Coronary artery (tissue), 2 donors: ENCODE measurements around the gene RSPO1.

Source experiments
- DNase-seq: peaks from one replicate; pipeline ENCODE4 v3.0.0-alpha.2; 2017; ENCODE audit warnings: low spot score
- H3K27ac ChIP-seq, 2 donors: fragments of 200-600 bp; sonication (generic); one replicate each; pipeline ENCODE4 v1.5.1; 2016 to 2019
- H3K4me3 ChIP-seq: fragments of 200-600 bp; sonication (generic); 2 replicates; pipeline ENCODE4 v1.5.1; 2016; ENCODE audit warnings: mild to moderate bottlenecking, moderate library complexity
- CTCF ChIP-seq: fragments of 200-600 bp; sonication (generic); IDR thresholded peaks from one replicate; pipeline ENCODE4 v1.5.1; 2019; ENCODE audit warnings: antibody characterized with exemption

Gene RSPO1

GRCh38 chr1:37622131-37622530 is 12.6 kb downstream of the RSPO1 start:
- no peak for DNase-seq

GRCh38 chr1:37621326-37621870 is 13.3 kb downstream of the RSPO1 start:
- no peak overlapping the region for H3K27ac ChIP-seq

More at GRCh38 chr1:37622131-37622530, 12.6 kb downstream of the RSPO1 start:
- no peak overlapping the region for H3K27ac ChIP-seq
- no peak for TF ChIP-seq CTCF
- no peak overlapping the region for H3K4me3 ChIP-seq

GRCh38 chr1:37620707-37621106 is 14.0 kb downstream of the RSPO1 start:
- Histone ChIP-seq H3K27ac (no peak overlapping the region), H3K4me3 (no peak overlapping the region)
- no peak for DNase-seq
- TF ChIP-seq CTCF, result no peak

More at GRCh38 chr1:37621326-37621870, 13.3 kb downstream of the RSPO1 start:
- no peak overlapping the region for H3K4me3 ChIP-seq
- no peak for TF ChIP-seq CTCF
- DNase-seq, result no peak

- TF ChIP-seq CTCF, result no peak
- Histone ChIP-seq H3K27ac (no peak overlapping the region), H3K4me3 (no peak overlapping the region)
- DNase-seq, result no peak
These were observed 18.4 kb downstream of the RSPO1 start for GRCh38 chr1:37616330-37616729.

- no peak for DNase-seq
- Histone ChIP-seq H3K27ac (no peak overlapping the region), H3K4me3 (no peak overlapping the region)
- TF ChIP-seq CTCF, result no peak
These were observed 20.6 kb downstream of the RSPO1 start for GRCh38 chr1:37614105-37614504.

- DNase-seq, result no peak
- no peak overlapping the region for H3K4me3 ChIP-seq
- no peak overlapping the region for H3K27ac ChIP-seq
- TF ChIP-seq CTCF, result no peak
These were observed 22.5 kb downstream of the RSPO1 start for GRCh38 chr1:37612186-37612585.

- Histone ChIP-seq H3K4me3 (no peak overlapping the region), H3K27ac (no peak overlapping the region)
- DNase-seq, result no peak
- TF ChIP-seq CTCF, result no peak
These were observed 24.7 kb downstream of the RSPO1 start for GRCh38 chr1:37609994-37610393.
